HepG2 (cell line): ENCODE data around the gene ZMIZ1. TPM values are rescaled to one million over a fixed set of nuclear protein-coding genes. Genes with fewer than 3 reads are reported as not detected.

Experiments
- ATAC-seq: fragments of 200-7000 bp; cut with Tn5 transposase; 3 replicates; pipeline ENCODE4 v1.9.1; 2020; ENCODE audit warnings: mild to moderate bottlenecking, moderate library complexity
- BruUV-seq: library from RNA; stranded (reverse); fragments of 400-500 nt; replicated peaks from 2 replicates; lab custom pipeline; 2021; lab: Mats Ljungman, UMichigan
- CTCF ChIA-PET: fragments of 300-600 bp; formaldehyde crosslinking; extraction: SDS; loops from one replicate; lab custom pipeline; 2021; ENCODE audit warnings: low total read pairs, inconsistent platforms, low intra/inter-chr PET ratio; lab: Yijun Ruan, JAX
- POLR2A ChIA-PET: fragments of 350-600 bp; sonication (Branson Sonifier 250); formaldehyde crosslinking; loops from one replicate; lab custom pipeline; 2020; ENCODE audit warnings: antibody characterized with exemption, inconsistent platforms; lab: Yijun Ruan, JAX
- DNase-seq: peaks from one replicate; pipeline ENCODE4 v3.0.0-alpha.2; 2015; ENCODE audit warnings: low spot score
- FAIRE-seq: peaks from 3 replicates; lab custom pipeline; 2011; peaks lifted over from hg19 to GRCh38; lab: Jason Lieb, UNC
- H2AFZ ChIP-seq: one replicate; pipeline ENCODE4 v1.6.1; 2011; ENCODE audit warnings: low read length, inconsistent platforms
- H3K27ac ChIP-seq: fragments of 300-600 bp; 3 replicates; pipeline ENCODE4 v1.8.0; 2011; ENCODE audit warnings: mixed run types, mild to moderate bottlenecking, mixed read lengths, low read length, inconsistent platforms; ENCODE audit not compliant: insufficient read depth; ENCODE audit errors: extremely low read length
- H3K27me3 ChIP-seq, 2 experiments: fragments of 200-600 bp in 1 of 2; 2 replicates in 1 of 2; 3 replicates in 1 of 2; pipeline versions ENCODE4 v1.6.0 to v1.8.0; 2011; ENCODE audit warnings: low read length in 2 of 2, mild to moderate bottlenecking in 2 of 2, moderate library complexity in 2 of 2, inconsistent platforms in 1 of 2; ENCODE audit not compliant: insufficient read depth in 2 of 2, control insufficient read depth in 1 of 2
- H3K36me3 ChIP-seq, 2 experiments: fragments of 200-600 bp in 1 of 2; replicated peaks in 1 of 2; 2 replicates in 1 of 2; 3 replicates in 1 of 2; pipeline versions ENCODE4 v1.5.1 to v1.8.0; 2011; ENCODE audit warnings: low read length in 2 of 2, inconsistent platforms in 1 of 2; ENCODE audit not compliant: insufficient read depth in 2 of 2, control insufficient read depth in 1 of 2
- H3K4me1 ChIP-seq: 2 replicates; pipeline ENCODE4 v1.5.1; 2012; ENCODE audit warnings: low read length, inconsistent platforms; ENCODE audit not compliant: insufficient read depth
- H3K4me2 ChIP-seq: 2 replicates; pipeline ENCODE4 v1.6.0; 2011; ENCODE audit warnings: low read depth, low read length, inconsistent platforms
- H3K4me3 ChIP-seq, 3 experiments: fragments of 200-600 bp in 1 of 3; sonication (generic), shearing (Covaris generic) in 1 of 3; replicated peaks in 1 of 3; 2 replicates each; pipeline ENCODE4 v1.5.1; 2011 to 2016; ENCODE audit warnings: low read length in 3 of 3, inconsistent platforms in 2 of 3, low read depth in 2 of 3, mild to moderate bottlenecking in 2 of 3, control low read depth in 1 of 3, mixed read lengths in 1 of 3; ENCODE audit not compliant: insufficient read depth in 1 of 3
- H3K79me2 ChIP-seq: one replicate; pipeline ENCODE4 v1.6.1; 2011; ENCODE audit warnings: low read length, inconsistent platforms; ENCODE audit not compliant: insufficient read depth
- H3K9ac ChIP-seq: 2 replicates; pipeline ENCODE4 v1.6.0; 2011; ENCODE audit warnings: mild to moderate bottlenecking, low read depth, low read length, inconsistent platforms; ENCODE audit not compliant: insufficient read depth
- H3K9me3 ChIP-seq: 2 replicates; pipeline ENCODE4 v1.5.1; 2012; ENCODE audit warnings: mild to moderate bottlenecking, low read length
- H4K20me1 ChIP-seq: 2 replicates; pipeline ENCODE4 v1.6.0; 2011; ENCODE audit warnings: inconsistent platforms, mild to moderate bottlenecking, low read length, moderate library complexity; ENCODE audit not compliant: insufficient read depth
- AGO2 ChIP-seq: fragments of 200-400 bp; formaldehyde crosslinking; optimal IDR thresholded peaks from 2 replicates; pipeline ENCODE3; 2017; ENCODE audit warnings: mild to moderate bottlenecking, low read depth, low read length, moderate library complexity
- ARID5B ChIP-seq: IDR thresholded peaks from 2 replicates; pipeline ENCODE4 v1.4.0; 2020; ENCODE audit warnings: mild to moderate bottlenecking, missing genetic modification reagents
- FOSL1 ChIP-seq: sonication (generic); formaldehyde crosslinking; IDR thresholded peaks from 2 replicates; pipeline ENCODE4 v1.9.0; 2021; ENCODE audit warnings: missing genetic modification reagents, borderline replicate concordance
- FOSL2 ChIP-seq: sonication (generic); formaldehyde crosslinking; IDR thresholded peaks from 2 replicates; pipeline ENCODE4 v1.4.0; 2020; ENCODE audit warnings: missing genetic modification reagents
- FOXA3 ChIP-seq: IDR thresholded peaks from 2 replicates; pipeline ENCODE4 v1.6.1; 2016; ENCODE audit warnings: missing genetic modification reagents, missing compliant biosample characterization
- HHEX ChIP-seq: IDR thresholded peaks from 2 replicates; pipeline ENCODE4 v1.6.1; 2016; ENCODE audit warnings: control low read depth
- PCBP2 ChIP-seq: fragments of 200-400 bp; formaldehyde crosslinking; optimal IDR thresholded peaks from 2 replicates; pipeline ENCODE3; 2018; ENCODE audit warnings: low read length, low read depth; ENCODE audit not compliant: poor library complexity, severe bottlenecking
- POLR2A ChIP-seq, 2 experiments: IDR thresholded peaks; 2 replicates each; pipeline ENCODE4 v1.6.1; 2011; ENCODE audit warnings: low read depth in 2 of 2, low read length in 2 of 2, mild to moderate bottlenecking in 1 of 2, moderate library complexity in 1 of 2; ENCODE audit not compliant: insufficient read depth in 1 of 2
- RARA ChIP-seq: IDR thresholded peaks from 2 replicates; pipeline ENCODE4 v1.6.1; 2016; ENCODE audit warnings: missing genetic modification reagents, missing compliant biosample characterization
- SKI ChIP-seq: fragments of 450-650 bp; IDR thresholded peaks from one replicate; pipeline ENCODE4 v1.6.1; 2018; ENCODE audit warnings: mild to moderate bottlenecking; ENCODE audit not compliant: partially characterized antibody
- SP5 ChIP-seq: IDR thresholded peaks from 2 replicates; pipeline ENCODE4 v1.6.1; 2016; ENCODE audit warnings: low read depth, borderline replicate concordance
- WIZ ChIP-seq: sonication (generic); formaldehyde crosslinking; IDR thresholded peaks from 2 replicates; pipeline ENCODE4 v1.5.1; 2020; ENCODE audit warnings: mild to moderate bottlenecking, missing genetic modification reagents
- YY1 ChIP-seq: IDR thresholded peaks from 2 replicates; pipeline ENCODE4 v1.6.1; 2011; ENCODE audit warnings: low read length, low read depth, moderate library complexity, mild to moderate bottlenecking; ENCODE audit not compliant: insufficient read depth, insufficient replicate concordance
- ZBTB33 ChIP-seq: sonication (generic); formaldehyde crosslinking; IDR thresholded peaks from 2 replicates; pipeline ENCODE4 v1.4.0; 2020; ENCODE audit warnings: missing genetic modification reagents
- ZBTB39 ChIP-seq: sonication (generic); formaldehyde crosslinking; IDR thresholded peaks from 2 replicates; pipeline ENCODE4 v1.5.0; 2020; ENCODE audit warnings: missing genetic modification reagents
- ZNF251 ChIP-seq: sonication (generic); formaldehyde crosslinking; IDR thresholded peaks from 2 replicates; pipeline ENCODE4 v1.9.0; 2021; ENCODE audit warnings: mild to moderate bottlenecking, missing genetic modification reagents
- WGBS: methylation state at CpG from one replicate; pipeline ENCODE4 v1.1.6; 2017; ENCODE audit warnings: low lambda C conversion rate; 5-methylcytosine and 5-hydroxymethylcytosine counted together
- in situ Hi-C: cut with HindIII; loops from 2 replicates; pipeline ENCODE4 v1.10.0; 2017; ENCODE audit warnings: low pct_unique_long_range_greater_than_20kb; ENCODE audit not compliant: extremely low pct_ligation_motif_present
- intact Hi-C: fragments of 100-400 bp; cut with micrococcal nuclease; formaldehyde crosslinking; loops from one replicate; pipeline ENCODE4 v1.10.0; 2022; ENCODE audit not compliant: unreplicated experiment
- polyA plus RNA-seq, 8 experiments: library from polyadenylated mRNA; depleted of rRNA in 3 of 8; stranded (reverse) in 7 of 8; unstranded in 1 of 8; fragments of >200 nt; fragmentation: Illumina TruSeq in 4 of 8; extraction: Trizol in 4 of 8; gene quantifications; 2 replicates each; pipeline versions ENCODE4 v1.2.1 to v1.2.3, GENCODE V29; 2011 to 2016; ENCODE audit warnings: low read depth in 4 of 8, missing spikeins in 1 of 8, mixed read lengths in 1 of 8; ENCODE audit not compliant: insufficient read depth in 1 of 8
- total RNA-seq, 5 experiments: library from RNA; depleted of rRNA; stranded (reverse); fragments of >200 nt; fragmentation: Illumina TruSeq; extraction: Trizol; gene quantifications; 2 replicates each; pipeline ENCODE4 v1.2.3, GENCODE V29; 2016; ENCODE audit warnings: low read depth in 1 of 5

Gene ZMIZ1
- total and polyA plus RNA-seq, 2 of the 13 experiments (the other 11 are each of a cell fraction or from before 2014, with no cell fraction given): 5.3 to 10.2 TPM

GRCh38 chr10:79298403-79299244 lies 229.9 kb downstream of the ZMIZ1 start:
- no peak overlapping the region for H2AFZ ChIP-seq
- no peak overlapping the region for H3K9ac ChIP-seq
- no peak overlapping the region for H3K4me2 ChIP-seq
- H3K4me3 ChIP-seq: no peak overlapping the region
- in situ Hi-C loops (no loop called here), intact Hi-C loops (loop anchor here (10.0 kb wide), 1 partner anchor 46 kb away; the partner anchor contains the start of gene PPIF)
- 88% methylated on average over 15 of the region's 27 CpGs for WGBS
- POLR2A ChIA-PET: no interaction called here
- FAIRE-seq (no peak), DNase-seq (peak; percentile 65), ATAC-seq (peak; percentile 49)
- BruUV-seq: no TSS peak
- H3K27ac ChIP-seq: no peak overlapping the region
- no peaks in the 10 kb centered on the region for H3K27me3 ChIP-seq
- peaks cover 46 to 95% of the 10 kb centered on the region in 2 experiments for H3K36me3 ChIP-seq
- H3K79me2 ChIP-seq: no peaks in the 10 kb centered on the region
- CTCF ChIA-PET: no interaction called here
- H3K4me1 ChIP-seq: peaks cover 12% of the 10 kb centered on the region; the same call in 1 of the 2 replicates
- no peaks in the 10 kb centered on the region for H4K20me1 ChIP-seq
- H3K9me3 ChIP-seq: no peaks in the 10 kb centered on the region
- TF ChIP-seq RARA (CRISPR knock-in tag) (0 out of 2 replicates have a peak, but pooled peaks have one; percentile 16), HHEX (CRISPR knock-in tag) (no peak), ZBTB33 (CRISPR knock-in tag) (peak; percentile 57; the same call in 1 of the 2 replicates), FOSL2 (CRISPR knock-in tag) (peak; percentile 90), POLR2A (IDR thresholded peaks at IDR 0.05; ENCODE audit: insufficient read depth in 1 of 2, low read depth in 2 of 2, low read length in 2 of 2) (0 out of 4 replicates have a peak, but pooled peaks of 1 of the 2 experiments have one; percentile 17), SP5 (0 out of 2 replicates have a peak, but pooled peaks have one; percentile 18), SKI (peak; percentile 14), ARID5B (peak; percentile 34; the same call in 1 of the 2 replicates), FOXA3 (CRISPR knock-in tag) (peak; percentile 74), FOSL1 (CRISPR knock-in tag) (peak; percentile 23; the same call in 1 of the 2 replicates), AGO2 (peak; percentile 74), YY1 (peak; percentile 17), ZNF251 (CRISPR knock-in tag) (no peak), WIZ (CRISPR knock-in tag) (no peak), PCBP2 (no peak), ZBTB39 (CRISPR knock-in tag) (no peak)
